H1 (cell line): Measurements from ENCODE around the gene FAM81A. TPM values are rescaled to one million over a fixed set of nuclear protein-coding genes. Genes with fewer than 3 reads are reported as not detected.

Experiments used
- CTCF ChIA-PET: fragments of 300-600 bp; sonication (Branson Sonifier 250); formaldehyde crosslinking; loops from one replicate; lab custom pipeline; 2021; ENCODE audit not compliant: partially characterized antibody; lab: Charles Lee
- POLR2A ChIA-PET: fragments of 300-600 bp; sonication (Branson Sonifier 250); formaldehyde crosslinking; loops from one replicate; lab custom pipeline; 2021; ENCODE audit warnings: inconsistent platforms; ENCODE audit not compliant: partially characterized antibody; lab: Charles Lee
- DNase-seq, 2 experiments: peaks; one replicate each; pipeline versions ENCODE4 v3.0.0 to v3.0.0-alpha.2; 2010 to 2022; ENCODE audit warnings: low spot score in 2 of 2, low read depth in 1 of 2, mixed read lengths in 1 of 2
- FAIRE-seq: peaks from 2 replicates; lab custom pipeline; 2011; peaks lifted over from hg19 to GRCh38; lab: Jason Lieb, UNC
- H2AFZ ChIP-seq: 2 replicates; pipeline ENCODE4 v1.8.1; 2012; ENCODE audit warnings: low read length, inconsistent platforms
- H2AK5ac ChIP-seq: 2 replicates; pipeline ENCODE4 v1.6.1; 2013; ENCODE audit warnings: low read depth, low read length
- H2BK120ac ChIP-seq: replicated peaks from 2 replicates; pipeline ENCODE3; 2013; ENCODE audit warnings: low read depth, low read length, inconsistent platforms
- H2BK12ac ChIP-seq: 2 replicates; pipeline ENCODE4 v1.6.1; 2013; ENCODE audit warnings: low read depth, low read length
- H2BK15ac ChIP-seq: 2 replicates; pipeline ENCODE4 v1.6.1; 2013; ENCODE audit warnings: low read length
- H2BK20ac ChIP-seq: 2 replicates; pipeline ENCODE4 v1.6.1; 2013; ENCODE audit warnings: low read length
- H2BK5ac ChIP-seq: 2 replicates; pipeline ENCODE4 v1.6.1; 2013; ENCODE audit warnings: low read depth, low read length
- H3K14ac ChIP-seq: 2 replicates; pipeline ENCODE4 v1.6.1; 2013; ENCODE audit warnings: inconsistent platforms; ENCODE audit not compliant: insufficient read length
- H3K18ac ChIP-seq: 2 replicates; pipeline ENCODE4 v1.6.1; 2013; ENCODE audit warnings: low read length; ENCODE audit errors: extremely low read depth
- H3K23ac ChIP-seq: 2 replicates; pipeline ENCODE4 v1.6.1; 2013; ENCODE audit warnings: inconsistent platforms; ENCODE audit not compliant: insufficient read length
- H3K23me2 ChIP-seq: 2 replicates; pipeline ENCODE4 v1.6.1; 2013; ENCODE audit warnings: low read depth, low read length
- H3K27ac ChIP-seq: 2 replicates; pipeline ENCODE4 v1.6.1; 2011; ENCODE audit warnings: low read depth, low read length, inconsistent platforms
- H3K27me3 ChIP-seq, 4 experiments: replicated peaks in 1 of 4; 1 replicate in 1 of 4; 2 replicates in 3 of 4; pipeline versions ENCODE4 v1.6.1 to v1.8.1; 2011 to 2013; ENCODE audit warnings: low read length in 3 of 4, mild to moderate bottlenecking in 3 of 4, inconsistent platforms in 2 of 4, mixed read lengths in 2 of 4, moderate library complexity in 1 of 4; ENCODE audit not compliant: control insufficient read depth in 3 of 4, insufficient read depth in 3 of 4; ENCODE audit errors: extremely low read depth in 1 of 4
- H3K36me3 ChIP-seq, 4 experiments: 2 replicates each; pipeline versions ENCODE4 v1.6.1 to v1.8.1; 2011 to 2013; ENCODE audit warnings: mild to moderate bottlenecking in 4 of 4, low read length in 3 of 4, moderate library complexity in 2 of 4, control low read depth in 1 of 4, inconsistent platforms in 1 of 4; ENCODE audit not compliant: insufficient read depth in 4 of 4, control insufficient read depth in 2 of 4
- H3K4ac ChIP-seq: replicated peaks from 2 replicates; pipeline ENCODE3; 2013; ENCODE audit warnings: low read length, low read depth, mixed read lengths, inconsistent platforms; ENCODE audit not compliant: insufficient read length
- H3K4me1 ChIP-seq, 4 experiments: replicated peaks in 1 of 4; 1 replicate in 1 of 4; 2 replicates in 3 of 4; pipeline versions ENCODE4 v1.6.1 to v1.8.1; 2011 to 2013; ENCODE audit warnings: low read length in 3 of 4, inconsistent platforms in 2 of 4, mixed read lengths in 1 of 4; ENCODE audit not compliant: insufficient read depth in 4 of 4, control insufficient read depth in 3 of 4
- H3K4me2 ChIP-seq, 2 experiments: 2 replicates each; pipeline versions ENCODE4 v1.6.1 to v1.8.1; 2011 to 2013; ENCODE audit warnings: low read depth in 2 of 2, low read length in 2 of 2, control low read depth in 1 of 2, inconsistent platforms in 1 of 2, mild to moderate bottlenecking in 1 of 2; ENCODE audit not compliant: insufficient read depth in 1 of 2
- H3K4me3 ChIP-seq, 4 experiments: fragments of 200-600, 300-600 bp in 1 of 4; sonication (generic), shearing (Covaris generic), sonication (Bioruptor Twin) in 1 of 4; 2 replicates each; pipeline versions ENCODE4 v1.5.1 to v1.8.1; 2011 to 2016; ENCODE audit warnings: low read length in 4 of 4, low read depth in 3 of 4, control low read depth in 2 of 4, inconsistent platforms in 2 of 4, mild to moderate bottlenecking in 2 of 4, mixed read lengths in 1 of 4, moderate library complexity in 1 of 4; ENCODE audit not compliant: insufficient read depth in 2 of 4; ENCODE audit errors: extremely low read depth in 1 of 4
- H3K56ac ChIP-seq: replicated peaks from 2 replicates; pipeline ENCODE3; 2013; ENCODE audit warnings: low read depth, mild to moderate bottlenecking, mixed read lengths, low read length, inconsistent platforms; ENCODE audit not compliant: insufficient read length
- H3K79me1 ChIP-seq: 2 replicates; pipeline ENCODE4 v1.6.1; 2013; ENCODE audit warnings: low read depth, low read length, control low read depth
- H3K79me2 ChIP-seq, 2 experiments: 2 replicates each; pipeline versions ENCODE4 v1.6.1 to v1.8.1; 2012 to 2013; ENCODE audit warnings: low read length in 2 of 2, mild to moderate bottlenecking in 2 of 2, inconsistent platforms in 1 of 2; ENCODE audit not compliant: insufficient read depth in 2 of 2, control insufficient read depth in 1 of 2
- H3K9ac ChIP-seq, 4 experiments: replicated peaks in 1 of 4; 1 replicate in 1 of 4; 2 replicates in 3 of 4; pipeline versions ENCODE4 v1.6.1 to v1.8.1; 2011 to 2013; ENCODE audit warnings: low read depth in 3 of 4, low read length in 3 of 4, control low read depth in 2 of 4, mild to moderate bottlenecking in 2 of 4, moderate library complexity in 2 of 4, inconsistent platforms in 1 of 4; ENCODE audit errors: extremely low read depth in 1 of 4
- H3K9me3 ChIP-seq, 2 experiments: 2 replicates each; pipeline versions ENCODE4 v1.6.1 to v1.8.1; 2012 to 2013; ENCODE audit warnings: mild to moderate bottlenecking in 2 of 2, moderate library complexity in 2 of 2, control low read depth in 1 of 2, inconsistent platforms in 1 of 2, low read depth in 1 of 2, low read length in 1 of 2, mixed read lengths in 1 of 2; ENCODE audit not compliant: insufficient read depth in 2 of 2
- H4K20me1 ChIP-seq, 2 experiments: replicated peaks in 1 of 2; 2 replicates each; pipeline versions ENCODE3 to v1.8.1; 2011 to 2013; ENCODE audit warnings: inconsistent platforms in 2 of 2, low read length in 2 of 2, mild to moderate bottlenecking in 1 of 2; ENCODE audit not compliant: insufficient read depth in 2 of 2, control insufficient read depth in 1 of 2
- H4K5ac ChIP-seq: 2 replicates; pipeline ENCODE4 v1.6.1; 2013; ENCODE audit warnings: low read length, low read depth, mixed read lengths, inconsistent platforms; ENCODE audit not compliant: insufficient read length
- H4K8ac ChIP-seq: 2 replicates; pipeline ENCODE4 v1.8.0; 2013; ENCODE audit warnings: mild to moderate bottlenecking, moderate library complexity, low read length, inconsistent platforms; ENCODE audit not compliant: insufficient read depth; ENCODE audit errors: extremely low read depth
- H4K91ac ChIP-seq: replicated peaks from 2 replicates; pipeline ENCODE3; 2013; ENCODE audit warnings: low read length, mixed read lengths, inconsistent platforms; ENCODE audit not compliant: insufficient read length
- CBX5 ChIP-seq: fragments of 300-800, 300-1000 bp; sonication (generic); IDR thresholded peaks from 2 replicates; pipeline ENCODE4 v1.7.1; 2016; ENCODE audit warnings: antibody characterized with exemption, low read length, low read depth
- WGBS, 2 experiments: shearing (Covaris generic) in 1 of 2; methylation state at CpG; one replicate each; pipeline versions ENCODE4 v1.1.6 to v1.1.7; 2013 to 2015; ENCODE audit warnings: low lambda C conversion rate in 2 of 2, mixed read lengths in 2 of 2, inconsistent platforms in 1 of 2, low coverage in 1 of 2, missing lambda C conversion rate in 1 of 2; ENCODE audit not compliant: insufficient replicate concordance in 2 of 2, insufficient coverage in 1 of 2, insufficient read length in 1 of 2; ENCODE audit errors: extremely low coverage in 1 of 2, missing lambda C conversion rate in 1 of 2; 5-methylcytosine and 5-hydroxymethylcytosine counted together
- polyA plus RNA-seq, 7 experiments: library from polyadenylated mRNA; depleted of rRNA in 3 of 7; stranded (reverse) in 5 of 7; unstranded in 2 of 7; fragments of >200 nt in 5 of 7; fragments of 200-250 nt in 2 of 7; gene quantifications; 1 replicate in 5 of 7; 2 replicates in 1 of 7; 4 replicates in 1 of 7; pipeline versions ENCODE4 v1.2.1 to v1.2.3, GENCODE V29; 2011 to 2013; ENCODE audit warnings: missing spikeins in 2 of 7, mixed read lengths in 2 of 7
- total RNA-seq: library from RNA; stranded (reverse); fragmentation: NEBNext Ultra II Directional; extraction: Animal tissue kit (Norgen Biotek cat#: 25700); gene quantifications from 2 replicates; pipeline ENCODE4 v1.2.1, GENCODE V29; 2021

FAM81A gene
- total and polyA plus RNA-seq, 2 of the 8 experiments (the other 6 are each of a cell fraction or from before 2014, with no cell fraction given): 0.56 to 3.0 TPM

DNA sequence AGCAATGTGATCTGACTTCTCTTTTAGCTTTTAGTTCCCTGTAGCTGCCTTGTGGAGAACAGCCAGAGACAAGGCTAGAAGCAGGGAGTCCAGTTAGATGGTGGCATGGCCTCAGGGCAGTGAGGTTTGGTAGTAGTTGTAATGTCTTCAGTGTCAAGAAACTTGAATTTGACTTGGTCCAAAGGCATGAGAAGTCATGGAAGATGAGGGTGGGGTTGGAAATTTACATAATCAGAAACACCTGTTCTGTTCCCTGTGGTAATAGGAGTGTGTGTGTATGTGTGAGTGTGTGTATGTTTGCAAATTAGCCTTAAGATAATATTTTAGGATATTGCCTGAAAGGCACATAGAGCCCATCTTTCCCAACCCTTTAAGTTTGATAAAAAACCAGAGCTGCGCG is 118.4 kb downstream of the FAM81A start:
- Histone ChIP-seq H4K91ac (no peak overlapping the region), H2BK5ac (no peak overlapping the region), H3K4me1 (no peaks in the 10 kb centered on the region), H3K36me3 (no peaks in the 10 kb centered on the region), H3K56ac (no peak overlapping the region), H3K23ac (no peak overlapping the region), H2AFZ (no peak overlapping the region), H4K5ac (no peak overlapping the region), H2AK5ac (no peak overlapping the region), H3K9me3 (no peaks in the 10 kb centered on the region), H4K20me1 (no peaks in the 10 kb centered on the region), H3K4me2 (no peak overlapping the region), H2BK15ac (no peak overlapping the region), H3K27me3 (no peaks in the 10 kb centered on the region), H3K18ac (no peak overlapping the region), H2BK20ac (no peak overlapping the region), H2BK120ac (no peak overlapping the region), H3K79me2 (no peaks in the 10 kb centered on the region), H3K14ac (no peak overlapping the region), H3K9ac (no peak overlapping the region), H3K27ac (no peak overlapping the region), H4K8ac (no peak overlapping the region), H3K23me2 (no peaks in the 10 kb centered on the region), H3K4ac (no peak overlapping the region), H3K79me1 (no peaks in the 10 kb centered on the region), H3K4me3 (no peak overlapping the region), H2BK12ac (no peak overlapping the region)
- CTCF ChIA-PET: interaction anchor here (2.1 to 2.4 kb wide), 2 partner anchors 24 to 76 kb away, joined by 4 to 10 read pairs; no protein-coding TSS in a partner anchor
- 90% methylated on average over 2 of the region's 2 CpGs; no CpG with 5 or more reads in 1 of the 2 experiments for WGBS, 2 experiments
- POLR2A ChIA-PET: no interaction called here
- FAIRE-seq: no peak
- DNase-seq: no peak
- no peak for TF ChIP-seq CBX5
